ENCODE data around the gene HEBP1.

The HEBP1 gene

DNA sequence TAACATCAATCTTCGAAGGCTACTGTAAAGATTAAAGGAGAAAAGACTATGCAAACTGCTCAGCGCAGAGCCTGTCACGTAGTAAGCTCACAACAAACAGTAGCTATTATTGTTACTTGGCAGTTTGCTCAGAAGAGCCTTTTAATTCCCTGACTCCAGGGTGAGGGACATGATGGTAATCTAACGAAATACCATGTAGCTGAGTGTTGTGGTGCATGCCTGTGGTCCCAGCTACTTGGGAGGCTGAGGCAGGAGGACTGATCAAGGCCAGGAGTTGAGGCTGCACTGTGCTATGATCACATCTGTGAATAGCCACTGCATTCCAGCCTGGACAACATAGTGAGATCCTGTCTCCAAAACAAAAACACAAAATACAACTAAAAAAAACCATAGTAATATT is 22.8 kb downstream of the HEBP1 start:
- DNase-seq (ENCODE audit: low spot score), result no peak
- TF ChIP-seq, protein P1, sequence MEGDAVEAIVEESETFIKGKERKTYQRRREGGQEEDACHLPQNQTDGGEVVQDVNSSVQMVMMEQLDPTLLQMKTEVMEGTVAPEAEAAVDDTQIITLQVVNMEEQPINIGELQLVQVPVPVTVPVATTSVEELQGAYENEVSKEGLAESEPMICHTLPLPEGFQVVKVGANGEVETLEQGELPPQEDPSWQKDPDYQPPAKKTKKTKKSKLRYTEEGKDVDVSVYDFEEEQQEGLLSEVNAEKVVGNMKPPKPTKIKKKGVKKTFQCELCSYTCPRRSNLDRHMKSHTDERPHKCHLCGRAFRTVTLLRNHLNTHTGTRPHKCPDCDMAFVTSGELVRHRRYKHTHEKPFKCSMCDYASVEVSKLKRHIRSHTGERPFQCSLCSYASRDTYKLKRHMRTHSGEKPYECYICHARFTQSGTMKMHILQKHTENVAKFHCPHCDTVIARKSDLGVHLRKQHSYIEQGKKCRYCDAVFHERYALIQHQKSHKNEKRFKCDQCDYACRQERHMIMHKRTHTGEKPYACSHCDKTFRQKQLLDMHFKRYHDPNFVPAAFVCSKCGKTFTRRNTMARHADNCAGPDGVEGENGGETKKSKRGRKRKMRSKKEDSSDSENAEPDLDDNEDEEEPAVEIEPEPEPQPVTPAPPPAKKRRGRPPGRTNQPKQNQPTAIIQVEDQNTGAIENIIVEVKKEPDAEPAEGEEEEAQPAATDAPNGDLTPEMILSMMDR (IDR thresholded peaks at IDR 0.05; ENCODE audit: borderline replicate concordance, control extremely low read depth, extremely low read depth, insufficient read depth, missing control alignments), result no peak
- in situ Hi-C loops (cut with MboI; ENCODE audit: low sequenced_read_pairs, unreplicated experiment), result no loop called here

DNA sequence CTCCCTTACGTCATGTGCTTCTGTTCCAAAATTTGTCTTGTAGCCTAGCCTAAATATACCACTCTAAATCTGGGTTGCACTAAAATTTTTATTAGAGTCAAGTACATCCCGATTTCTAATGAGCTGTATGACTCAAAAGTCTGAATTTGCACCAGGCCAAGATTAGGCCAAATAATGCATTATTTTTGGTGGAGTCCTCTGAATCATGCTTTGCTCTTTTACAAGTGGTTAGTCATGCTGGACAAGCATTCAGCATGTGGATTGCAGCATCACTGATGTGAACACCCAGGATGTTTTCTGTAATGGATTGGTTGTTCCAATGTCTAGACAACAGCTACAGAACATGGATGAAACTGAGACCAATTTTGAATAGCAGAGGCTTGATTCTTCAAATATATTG is 23.7 kb downstream of the HEBP1 start:
- no peak for DNase-seq (ENCODE audit: low spot score)
- in situ Hi-C loops (cut with MboI; ENCODE audit: low sequenced_read_pairs, unreplicated experiment), result no loop called here
- TF ChIP-seq, protein P1 (IDR thresholded peaks at IDR 0.05; ENCODE audit: borderline replicate concordance, control extremely low read depth, extremely low read depth, insufficient read depth, missing control alignments), result no peak

- in situ Hi-C loops (cut with MboI; ENCODE audit: low sequenced_read_pairs, unreplicated experiment), result no loop called here
- TF ChIP-seq, protein P1 (IDR thresholded peaks at IDR 0.05; ENCODE audit: borderline replicate concordance, control extremely low read depth, extremely low read depth, insufficient read depth, missing control alignments), result peak; percentile 40
- peak; percentile 30 for DNase-seq (ENCODE audit: low spot score)
Measured at GRCh38 chr12:12975322-12976077, 24.6 kb downstream of the HEBP1 start.

DNA sequence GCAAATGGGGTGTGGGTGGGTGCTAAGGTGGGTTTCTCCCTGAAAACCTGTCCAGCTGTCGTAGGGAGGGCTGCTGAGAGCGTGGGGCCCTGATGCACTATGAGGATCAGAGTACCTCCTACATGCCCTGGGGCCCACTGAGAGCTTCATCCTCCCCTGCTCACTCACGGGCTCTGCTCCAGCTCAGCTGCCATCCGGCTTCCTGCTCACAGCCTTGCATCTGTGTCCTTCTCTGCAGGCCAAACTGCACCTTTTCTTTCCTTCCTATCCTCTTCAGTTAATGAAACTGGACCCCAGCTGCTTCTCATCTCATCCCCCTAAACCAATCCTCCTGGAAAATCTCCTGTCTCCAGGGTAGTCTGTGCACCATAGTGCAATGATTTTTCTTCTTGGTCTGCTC is 25.9 kb downstream of the HEBP1 start:
- in situ Hi-C loops (cut with MboI; ENCODE audit: low sequenced_read_pairs, unreplicated experiment), result no loop called here
- TF ChIP-seq, protein P1 (IDR thresholded peaks at IDR 0.05; ENCODE audit: borderline replicate concordance, control extremely low read depth, extremely low read depth, insufficient read depth, missing control alignments), result no peak
- DNase-seq (ENCODE audit: low spot score), result no peak

DNA sequence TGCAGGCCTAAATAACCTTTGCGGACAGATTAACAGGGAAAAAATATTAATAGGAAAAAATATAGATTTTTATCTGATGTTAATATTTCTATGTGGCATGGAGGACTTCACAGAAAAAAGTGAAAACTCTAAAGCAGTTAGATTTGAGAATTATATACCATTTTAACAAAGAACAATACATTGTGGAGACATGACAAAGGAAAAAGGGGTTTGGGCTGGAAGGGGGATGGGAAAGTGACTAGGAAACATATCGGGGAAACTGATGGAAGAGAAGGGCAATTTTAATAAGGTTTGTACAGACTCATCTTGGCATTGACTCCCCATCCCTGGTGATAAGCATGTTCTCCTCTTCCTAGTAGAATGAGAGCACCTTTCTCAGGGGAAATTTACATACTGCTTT is 27.0 kb downstream of the HEBP1 start:
- in situ Hi-C loops (cut with MboI; ENCODE audit: low sequenced_read_pairs, unreplicated experiment), result no loop called here
- DNase-seq (ENCODE audit: low spot score), result no peak
- TF ChIP-seq, protein P1 (IDR thresholded peaks at IDR 0.05; ENCODE audit: borderline replicate concordance, control extremely low read depth, extremely low read depth, insufficient read depth, missing control alignments), result no peak

GRCh38 chr12:12965836-12966235 is 34.2 kb downstream of the HEBP1 start:
- DNase-seq (ENCODE audit: low spot score), result no peak
- in situ Hi-C loops (cut with MboI; ENCODE audit: low sequenced_read_pairs, unreplicated experiment), result no loop called here
- TF ChIP-seq, protein P1 (IDR thresholded peaks at IDR 0.05; ENCODE audit: borderline replicate concordance, control extremely low read depth, extremely low read depth, insufficient read depth, missing control alignments), result no peak

Data from GM13976 (cell line).